Endodermal cell (in vitro differentiated cells): ENCODE measurements around the gene PEX1. TPM values are rescaled to one million over a fixed set of nuclear protein-coding genes. Genes with fewer than 3 reads are reported as not detected.
A peak's percentile ranks its signal among the peaks of the same experiment; 100 is the strongest.
"Not testable (repeated sequence)": the region's sequence is repeated elsewhere in the genome, so short reads cannot be mapped to it uniquely, and the experiment has no call there.

Experiments used
- DNase-seq: peaks from one replicate; pipeline ENCODE4 v3.0.0-alpha.2; 2017
- H3K27ac ChIP-seq: 2 replicates; pipeline ENCODE4 v1.5.1; 2013; ENCODE audit warnings: mild to moderate bottlenecking, low read depth, low read length, moderate library complexity
- H3K27me3 ChIP-seq: 2 replicates; pipeline ENCODE4 v1.6.1; 2013; ENCODE audit warnings: mild to moderate bottlenecking, low read length, moderate library complexity; ENCODE audit not compliant: insufficient read depth, control insufficient read depth, poor library complexity, severe bottlenecking
- H3K36me3 ChIP-seq: 2 replicates; pipeline ENCODE4 v1.7.0; 2013; ENCODE audit warnings: mild to moderate bottlenecking, low read length, moderate library complexity; ENCODE audit not compliant: control insufficient read depth, insufficient read depth
- H3K4me1 ChIP-seq: one replicate; pipeline ENCODE4 v1.7.0; 2013; ENCODE audit warnings: low read length; ENCODE audit not compliant: control insufficient read depth, insufficient read depth
- H3K4me3 ChIP-seq: 2 replicates; pipeline ENCODE4 v1.5.1; 2013; ENCODE audit warnings: mild to moderate bottlenecking, low read length, moderate library complexity
- H3K9ac ChIP-seq: 2 replicates; pipeline ENCODE4 v1.6.1; 2013; ENCODE audit warnings: mild to moderate bottlenecking, low read length, moderate library complexity; ENCODE audit not compliant: poor library complexity, severe bottlenecking; ENCODE audit errors: extremely low read depth
- H3K9me3 ChIP-seq: 2 replicates; pipeline ENCODE4 v1.6.1; 2013; ENCODE audit warnings: mild to moderate bottlenecking, low read length, moderate library complexity; ENCODE audit not compliant: control insufficient read depth
- H3K27ac Mint-ChIP-seq: 2 replicates; pipeline ENCODE4 v1.8.0; 2020; ENCODE audit warnings: mixed read lengths
- H3K27me3 Mint-ChIP-seq: 2 replicates; pipeline ENCODE4 v1.8.0; 2021; ENCODE audit warnings: mild to moderate bottlenecking, mixed read lengths; ENCODE audit not compliant: insufficient read depth
- H3K36me3 Mint-ChIP-seq: 2 replicates; pipeline ENCODE4 v1.8.0; 2020; ENCODE audit warnings: low read depth, mixed read lengths
- H3K4me1 Mint-ChIP-seq: 2 replicates; pipeline ENCODE4 v1.8.0; 2020; ENCODE audit warnings: mixed read lengths
- H3K4me3 Mint-ChIP-seq: 2 replicates; pipeline ENCODE4 v1.8.0; 2020; ENCODE audit warnings: mild to moderate bottlenecking, moderate library complexity, mixed read lengths
- H3K9me3 Mint-ChIP-seq: 2 replicates; pipeline ENCODE4 v1.8.0; 2020; ENCODE audit warnings: mild to moderate bottlenecking, mixed read lengths
- WGBS, 2 experiments: methylation state at CpG; one replicate each; pipeline versions ENCODE4 v1.1.5 to v1.1.7; 2013; ENCODE audit warnings: missing lambda C conversion rate in 2 of 2, mixed read lengths in 1 of 2; ENCODE audit not compliant: insufficient coverage in 1 of 2, insufficient read length in 1 of 2; 5-methylcytosine and 5-hydroxymethylcytosine counted together
- total RNA-seq, 2 donors: library from RNA; stranded (reverse); fragmentation: NEBNext Ultra II Directional in 1 of 2; extraction: Animal tissue kit (Norgen Biotek cat#: 25700) in 1 of 2; gene quantifications; 2 replicates in 1 of 2; 3 replicates in 1 of 2; pipeline ENCODE4 v1.2.1, GENCODE V29; 2021
- TF ChIP-seq, protein P1 (sequence below): fragments of 200-600 bp; sonication (generic); conservative IDR thresholded peaks from 2 replicates; pipeline ENCODE4 v1.5.0; 2021; ENCODE audit warnings: antibody characterized with exemption, mild to moderate bottlenecking

PEX1 gene
- total RNA-seq, 2 donors from 2014 or later = 26.1 to 34.0 TPM

DNA sequence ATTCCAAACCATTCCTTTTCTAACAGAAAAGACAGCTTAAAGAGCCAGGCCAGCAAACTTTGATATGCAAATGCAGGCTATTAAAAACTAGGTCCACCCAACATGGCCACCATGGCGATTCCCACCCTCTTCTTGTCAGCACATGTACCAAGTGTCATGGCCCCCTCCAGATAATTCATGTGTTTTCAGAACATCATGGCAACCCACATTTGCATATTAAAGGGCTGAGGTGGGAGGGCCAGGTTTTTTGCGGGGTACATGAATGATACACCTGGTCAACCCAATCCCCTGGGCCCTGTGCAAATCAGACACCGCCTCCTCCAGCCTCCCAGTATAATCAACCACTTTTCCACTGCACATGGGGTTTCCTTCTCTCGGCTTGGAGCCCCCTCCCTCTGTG is 49.6 kb downstream of the PEX1 start:
- H3K9ac ChIP-seq = no peak overlapping the region
- 91 to 100% methylated on average over 4 of the region's 4 CpGs for WGBS, 2 experiments
- H3K4me3 Mint-ChIP-seq = no peak overlapping the region
- no peaks in the 10 kb centered on the region for H3K4me1 ChIP-seq
- no peaks in the 10 kb centered on the region for H3K27me3 ChIP-seq
- H3K9me3 ChIP-seq = peaks cover 6% of the 10 kb centered on the region
- H3K27ac Mint-ChIP-seq = peak overlapping the region; percentile 57
- H3K36me3 ChIP-seq = no peaks in the 10 kb centered on the region
- no peak overlapping the region for H3K4me3 ChIP-seq
- peaks cover 1% of the 10 kb centered on the region for H3K9me3 Mint-ChIP-seq
- H3K27ac ChIP-seq = no peak overlapping the region
- no peaks in the 10 kb centered on the region for H3K36me3 Mint-ChIP-seq
- peaks cover 19% of the 10 kb centered on the region for H3K4me1 Mint-ChIP-seq
- no peaks in the 10 kb centered on the region for H3K27me3 Mint-ChIP-seq
- TF ChIP-seq, protein P1, sequence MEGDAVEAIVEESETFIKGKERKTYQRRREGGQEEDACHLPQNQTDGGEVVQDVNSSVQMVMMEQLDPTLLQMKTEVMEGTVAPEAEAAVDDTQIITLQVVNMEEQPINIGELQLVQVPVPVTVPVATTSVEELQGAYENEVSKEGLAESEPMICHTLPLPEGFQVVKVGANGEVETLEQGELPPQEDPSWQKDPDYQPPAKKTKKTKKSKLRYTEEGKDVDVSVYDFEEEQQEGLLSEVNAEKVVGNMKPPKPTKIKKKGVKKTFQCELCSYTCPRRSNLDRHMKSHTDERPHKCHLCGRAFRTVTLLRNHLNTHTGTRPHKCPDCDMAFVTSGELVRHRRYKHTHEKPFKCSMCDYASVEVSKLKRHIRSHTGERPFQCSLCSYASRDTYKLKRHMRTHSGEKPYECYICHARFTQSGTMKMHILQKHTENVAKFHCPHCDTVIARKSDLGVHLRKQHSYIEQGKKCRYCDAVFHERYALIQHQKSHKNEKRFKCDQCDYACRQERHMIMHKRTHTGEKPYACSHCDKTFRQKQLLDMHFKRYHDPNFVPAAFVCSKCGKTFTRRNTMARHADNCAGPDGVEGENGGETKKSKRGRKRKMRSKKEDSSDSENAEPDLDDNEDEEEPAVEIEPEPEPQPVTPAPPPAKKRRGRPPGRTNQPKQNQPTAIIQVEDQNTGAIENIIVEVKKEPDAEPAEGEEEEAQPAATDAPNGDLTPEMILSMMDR = no peak
- DNase-seq = no peak

DNA sequence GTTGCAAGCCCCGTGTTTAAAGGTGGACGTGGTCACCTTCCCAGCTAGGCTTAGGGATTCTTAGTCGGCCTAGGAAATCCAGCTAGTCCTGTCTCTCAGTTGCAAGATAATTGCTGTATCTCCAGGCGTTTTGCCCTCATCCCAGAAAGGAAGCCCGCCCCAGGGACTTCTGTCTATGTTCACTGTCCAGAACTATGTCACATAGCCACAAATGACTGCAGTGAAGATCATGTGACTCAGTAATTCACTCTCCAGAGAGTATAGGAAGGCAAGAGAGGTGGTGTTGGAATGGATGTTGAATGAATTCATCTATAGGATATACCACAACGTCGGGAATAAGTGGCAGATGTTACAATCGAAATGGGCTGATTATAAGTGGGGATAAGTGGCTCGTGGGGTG is 50.2 kb downstream of the PEX1 start:
- H3K27me3 ChIP-seq = no peaks in the 10 kb centered on the region
- H3K4me3 ChIP-seq = no peak overlapping the region
- H3K36me3 Mint-ChIP-seq = no peaks in the 10 kb centered on the region
- no peaks in the 10 kb centered on the region for H3K36me3 ChIP-seq
- WGBS, 2 experiments = 91 to 97% methylated on average over 6 to 9 of the region's 9 CpGs
- H3K4me1 ChIP-seq = no peaks in the 10 kb centered on the region
- H3K27me3 Mint-ChIP-seq = no peaks in the 10 kb centered on the region
- H3K9me3 ChIP-seq = peaks cover 6% of the 10 kb centered on the region
- H3K4me1 Mint-ChIP-seq = peaks cover 19% of the 10 kb centered on the region
- no peak overlapping the region for H3K4me3 Mint-ChIP-seq
- DNase-seq = no peak
- TF ChIP-seq, protein P1 = no peak
- H3K27ac ChIP-seq = no peak overlapping the region
- H3K9me3 Mint-ChIP-seq = peaks cover 1% of the 10 kb centered on the region
- no peak overlapping the region for H3K9ac ChIP-seq
- no peak overlapping the region for H3K27ac Mint-ChIP-seq

DNA sequence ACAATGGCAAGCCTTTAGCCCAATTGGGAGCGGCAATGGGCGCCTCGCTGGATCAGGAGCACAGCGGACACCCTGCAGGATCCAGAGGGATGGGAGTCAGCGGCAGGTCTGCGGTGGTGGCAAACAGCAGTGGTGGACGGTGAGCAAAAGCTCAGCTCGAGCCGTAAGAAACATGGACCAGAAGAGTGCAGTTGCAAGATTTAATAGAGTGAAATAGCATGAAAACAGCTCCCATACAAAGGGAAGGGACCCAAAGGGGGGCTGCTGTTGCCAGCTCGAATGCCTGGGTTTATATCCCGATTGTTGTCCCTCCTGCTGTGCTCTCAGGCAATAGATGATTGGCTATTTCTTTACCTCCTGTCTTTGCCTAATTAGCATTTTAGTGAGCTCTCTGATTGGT is 50.6 kb downstream of the PEX1 start, which contains the start of gene ERVW-1:
Gene ERVW-1 (minus strand): TSS at position 266 of the 400 bp plus-strand sequence. CDS start 7,565 bp downstream, outside the sequence.
- H3K4me1 Mint-ChIP-seq = peaks cover 19% of the 10 kb centered on the region
- 95 to 98% methylated on average over 7 to 11 of the region's 11 CpGs for WGBS, 2 experiments
- H3K27me3 Mint-ChIP-seq = not testable (repeated sequence)

DNA sequence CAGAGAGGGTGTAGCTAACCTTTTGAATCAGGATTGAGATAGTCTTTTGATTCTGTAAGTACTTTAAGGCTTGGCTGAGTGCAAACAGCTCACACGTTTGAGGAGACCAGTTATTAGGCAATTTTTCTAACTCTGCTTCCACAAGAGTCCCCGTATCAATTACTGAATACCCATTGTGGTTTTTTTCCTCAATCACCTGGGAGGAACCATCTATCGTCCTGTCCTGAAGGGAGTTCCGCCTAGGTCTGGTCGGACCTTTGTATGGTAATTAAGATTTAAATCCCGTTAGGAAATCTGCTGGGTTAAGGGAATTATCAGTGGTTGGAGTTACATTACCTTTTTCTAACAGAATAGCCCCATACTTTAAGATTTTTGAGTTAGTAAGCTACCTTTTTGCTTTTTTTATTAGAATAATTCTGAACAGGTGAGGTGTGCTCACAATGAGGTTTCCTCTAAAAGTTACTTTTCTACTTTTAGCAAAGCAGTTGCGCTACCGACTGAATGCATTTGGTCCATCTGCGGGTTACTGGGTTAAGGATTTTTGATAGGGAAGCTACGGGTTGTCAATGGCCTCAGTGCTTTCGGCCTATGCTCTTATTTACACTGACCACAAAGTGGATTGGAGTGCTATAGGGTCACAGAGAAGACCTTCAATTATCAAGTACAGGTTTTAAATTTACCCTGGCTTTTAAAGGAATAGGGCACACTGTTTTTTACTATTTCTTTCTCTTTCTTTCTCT is 52.3 kb downstream of the PEX1 start:
- 82 to 85% methylated on average over 8 to 10 of the region's 11 CpGs for WGBS, 2 experiments
- H3K4me3 ChIP-seq = peak overlapping the region; percentile 23

More for the DNA sequence above, 50.6 kb downstream of the PEX1 start, which contains the start of gene ERVW-1:
- not testable (repeated sequence) for H3K27ac Mint-ChIP-seq, DNase-seq, H3K4me3 ChIP-seq, H3K36me3 ChIP-seq, H3K4me1 ChIP-seq, H3K4me3 Mint-ChIP-seq, H3K9ac ChIP-seq, H3K27ac ChIP-seq, H3K36me3 Mint-ChIP-seq, H3K27me3 ChIP-seq, H3K9me3 ChIP-seq, H3K9me3 Mint-ChIP-seq

DNA sequence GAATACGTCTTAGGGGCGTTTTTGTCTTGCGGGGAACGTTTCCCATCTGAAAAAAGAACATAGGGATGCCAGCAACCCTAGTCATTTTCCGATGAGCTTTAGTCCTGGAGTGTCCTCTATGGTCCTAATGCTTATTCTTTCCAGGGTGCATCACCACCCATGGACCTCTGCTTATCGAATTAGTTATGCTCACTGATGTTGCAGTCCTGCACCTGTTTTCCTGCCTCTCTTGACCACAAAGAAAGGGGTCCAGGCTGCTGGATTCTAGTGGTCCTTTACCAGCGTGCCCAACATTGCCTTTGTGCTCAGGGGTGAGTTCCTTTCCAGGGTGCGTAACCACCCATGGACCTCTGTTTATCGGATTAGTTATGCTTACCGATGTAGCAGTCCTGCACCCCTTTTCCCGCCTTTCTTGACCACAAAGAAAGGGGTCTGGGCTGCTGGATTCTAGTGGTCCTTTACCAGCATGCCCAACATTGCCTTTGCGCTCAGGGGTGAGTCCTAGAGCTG is 53.0 kb downstream of the PEX1 start:
- 87 to 90% methylated on average over 10 to 12 of the region's 12 CpGs for WGBS, 2 experiments
- H3K9me3 ChIP-seq, H3K27ac Mint-ChIP-seq, H3K27me3 ChIP-seq, H3K36me3 ChIP-seq, H3K9ac ChIP-seq, H3K4me1 ChIP-seq, H3K36me3 Mint-ChIP-seq, H3K27me3 Mint-ChIP-seq, H3K9me3 Mint-ChIP-seq, H3K4me3 Mint-ChIP-seq, H3K4me3 ChIP-seq, DNase-seq, H3K27ac ChIP-seq: not testable (repeated sequence)
- peaks cover 19% of the 10 kb centered on the region for H3K4me1 Mint-ChIP-seq

More for the DNA sequence above, 52.3 kb downstream of the PEX1 start:
- H3K27ac Mint-ChIP-seq = peak overlapping the region; percentile 64
- H3K27ac ChIP-seq, H3K27me3 Mint-ChIP-seq, H3K9me3 Mint-ChIP-seq, H3K4me3 Mint-ChIP-seq, H3K9ac ChIP-seq, H3K36me3 Mint-ChIP-seq, DNase-seq, H3K27me3 ChIP-seq, H3K4me1 ChIP-seq, H3K9me3 ChIP-seq, H3K36me3 ChIP-seq: not testable (repeated sequence)
- peaks cover 19% of the 10 kb centered on the region for H3K4me1 Mint-ChIP-seq
